ENCODE data around the gene GPC6. TPM values are rescaled to one million over a fixed set of nuclear protein-coding genes. Genes with fewer than 3 reads are reported as not detected.

GPC6 gene
- total and polyA plus RNA-seq, 2 donors (not counting 1 experiment from before 2014, with no cell fraction given) = not detected

GRCh38 chr13:94122300-94122915, 895.8 kb downstream of the GPC6 start:
- ChIA-PET POLR2A (no interaction called here), CTCF (no interaction called here)
- Mint-ChIP-seq H3K27me3 (no peaks in the 10 kb centered on the region), H3K27ac (no peak overlapping the region), H3K4me3 (no peak overlapping the region), H3K9me3 (ENCODE audit: insufficient read depth) (no peaks in the 10 kb centered on the region), H3K4me1 (no peaks in the 10 kb centered on the region)
- Histone ChIP-seq H3K4me3 (ENCODE audit: control extremely low read depth in 1 of 5, extremely low read depth in 1 of 5, insufficient read depth in 1 of 5, low read depth in 2 of 5, low read length in 4 of 5) (no peak overlapping the region), H3K36me3 (replicated peaks in 1 of 2; ENCODE audit: control extremely low read depth in 1 of 2, control insufficient read depth in 1 of 2, extremely low read depth in 1 of 2, insufficient read depth in 2 of 2, low read length in 1 of 2) (no peaks in the 10 kb centered on the region), H3K27me3 (replicated peaks in 1 of 4; ENCODE audit: control extremely low read depth in 1 of 4, control insufficient read depth in 3 of 4, insufficient read depth in 4 of 4, low read length in 3 of 4) (no peaks in the 10 kb centered on the region), H3K79me2 (ENCODE audit: control insufficient read depth, insufficient read depth, low read length) (no peaks in the 10 kb centered on the region), H3K27ac (ENCODE audit: low read length in 2 of 2) (no peak overlapping the region), H3K4me1 (ENCODE audit: control insufficient read depth in 2 of 2, insufficient read depth in 2 of 2, low read length in 2 of 2) (no peaks in the 10 kb centered on the region), H3K4me2 (replicated peaks; ENCODE audit: low read depth, low read length, poor library complexity, severe bottlenecking) (no peak overlapping the region), H4K20me1 (ENCODE audit: control insufficient read depth, insufficient read depth, low read length, poor library complexity, severe bottlenecking) (no peaks in the 10 kb centered on the region), H2AFZ (ENCODE audit: insufficient read depth, low read depth, low read length, poor library complexity, severe bottlenecking) (no peak overlapping the region), H3K9ac (ENCODE audit: low read length) (no peak overlapping the region), H3K9me3 (ENCODE audit: control extremely low read depth in 1 of 3, control insufficient read depth in 2 of 3, insufficient read depth in 1 of 3, low read length in 2 of 3) (no peaks in the 10 kb centered on the region)
- ATAC-seq (ENCODE audit: low read depth) (no peak), DNase-seq (no peak)
- intact Hi-C loops (cut with micrococcal nuclease) = no loop called here
- TF ChIP-seq CTCF (IDR thresholded peaks at IDR 0.05) = no peak
- TF ChIP-seq EZH2 (IDR thresholded peaks at IDR 0.05; ENCODE audit: borderline replicate concordance, insufficient read depth, low read depth, low read length, poor library complexity, severe bottlenecking) = no peak
- WGBS (ENCODE audit: insufficient coverage) = 20% methylated on average over 1 of the region's 4 CpGs

- ChIA-PET POLR2A (no interaction called here), CTCF (no interaction called here)
- Histone ChIP-seq H3K27ac (ENCODE audit: low read length in 2 of 2) (no peak overlapping the region), H3K4me3 (ENCODE audit: control extremely low read depth in 1 of 5, extremely low read depth in 1 of 5, insufficient read depth in 1 of 5, low read depth in 2 of 5, low read length in 4 of 5) (no peak overlapping the region), H3K27me3 (replicated peaks in 1 of 4; ENCODE audit: control extremely low read depth in 1 of 4, control insufficient read depth in 3 of 4, insufficient read depth in 4 of 4, low read length in 3 of 4) (no peaks in the 10 kb centered on the region), H3K9me3 (ENCODE audit: control extremely low read depth in 1 of 3, control insufficient read depth in 2 of 3, insufficient read depth in 1 of 3, low read length in 2 of 3) (no peaks in the 10 kb centered on the region), H3K9ac (ENCODE audit: low read length) (no peak overlapping the region), H4K20me1 (ENCODE audit: control insufficient read depth, insufficient read depth, low read length, poor library complexity, severe bottlenecking) (no peaks in the 10 kb centered on the region), H2AFZ (ENCODE audit: insufficient read depth, low read depth, low read length, poor library complexity, severe bottlenecking) (no peak overlapping the region), H3K4me1 (ENCODE audit: control insufficient read depth in 2 of 2, insufficient read depth in 2 of 2, low read length in 2 of 2) (no peaks in the 10 kb centered on the region), H3K36me3 (replicated peaks in 1 of 2; ENCODE audit: control extremely low read depth in 1 of 2, control insufficient read depth in 1 of 2, extremely low read depth in 1 of 2, insufficient read depth in 2 of 2, low read length in 1 of 2) (no peaks in the 10 kb centered on the region), H3K79me2 (ENCODE audit: control insufficient read depth, insufficient read depth, low read length) (no peaks in the 10 kb centered on the region), H3K4me2 (replicated peaks; ENCODE audit: low read depth, low read length, poor library complexity, severe bottlenecking) (no peak overlapping the region)
- Mint-ChIP-seq H3K4me3 (no peak overlapping the region), H3K27me3 (no peaks in the 10 kb centered on the region), H3K27ac (no peak overlapping the region), H3K9me3 (ENCODE audit: insufficient read depth) (no peaks in the 10 kb centered on the region), H3K4me1 (no peaks in the 10 kb centered on the region)
- intact Hi-C loops (cut with micrococcal nuclease) = no loop called here
- TF ChIP-seq EZH2 (IDR thresholded peaks at IDR 0.05; ENCODE audit: borderline replicate concordance, insufficient read depth, low read depth, low read length, poor library complexity, severe bottlenecking) (no peak), CTCF (IDR thresholded peaks at IDR 0.05) (no peak)
- no peak for ATAC-seq (ENCODE audit: low read depth)
- DNase-seq = no peak
- WGBS (ENCODE audit: insufficient coverage) = 80% methylated on average over 1 of the region's 1 CpG
Observed at GRCh38 chr13:94123557-94123956, 897.0 kb downstream of the GPC6 start.

Data from B cell (primary cell).